SK-N-SH (cell line): ENCODE results near the gene ETS2. TPM values are rescaled to one million over a fixed set of nuclear protein-coding genes. Genes with fewer than 3 reads are reported as not detected.

Experiments used
- CTCF ChIA-PET: fragments of 300-600, 350-600 bp; formaldehyde crosslinking; extraction: SDS; loops from one replicate; lab custom pipeline; 2021; lab: Yijun Ruan, JAX
- POLR2A ChIA-PET: fragments of 350-600 bp; sonication (Branson Sonifier 250); formaldehyde crosslinking; extraction: SDS; loops from one replicate; lab custom pipeline; 2020; ENCODE audit warnings: antibody characterized with exemption, inconsistent platforms; lab: Yijun Ruan, JAX
- DNase-seq: peaks from one replicate; pipeline ENCODE4 v3.0.0; 2012
- H2AFZ ChIP-seq: fragments of 200-600 bp; sonication (generic); 2 replicates; pipeline ENCODE4 v1.8.1; 2016; ENCODE audit warnings: antibody characterized with exemption, mild to moderate bottlenecking, low read depth
- H3F3A ChIP-seq: fragments of 200-600 bp; sonication (generic); replicated peaks from 2 replicates; pipeline ENCODE3; 2016; ENCODE audit warnings: antibody characterized with exemption, mild to moderate bottlenecking; ENCODE audit not compliant: insufficient read depth
- H3K27ac ChIP-seq, 2 experiments: fragments of 200-500 bp in 1 of 2; fragments of 200-600 bp in 1 of 2; sonication (Bioruptor generic) in 1 of 2; sonication (generic), shearing (Covaris generic) in 1 of 2; 2 replicates each; pipeline versions ENCODE4 v1.5.1 to v1.6.1; 2014 to 2016; ENCODE audit warnings: low read depth in 2 of 2, inconsistent platforms in 1 of 2, low read length in 1 of 2, mild to moderate bottlenecking in 1 of 2, mixed read lengths in 1 of 2
- H3K27me3 ChIP-seq: fragments of 200-600 bp; sonication (generic), shearing (Covaris generic); 2 replicates; pipeline ENCODE4 v1.6.1; 2016; ENCODE audit warnings: mixed run types; ENCODE audit not compliant: insufficient read depth
- H3K36me3 ChIP-seq, 2 experiments: fragments of 200-500 bp in 1 of 2; fragments of 200-600 bp in 1 of 2; sonication (Bioruptor generic) in 1 of 2; sonication (generic) in 1 of 2; replicated peaks in 1 of 2; 2 replicates each; pipeline versions ENCODE3 to v1.5.1; 2014 to 2016; ENCODE audit warnings: low read length in 1 of 2, mild to moderate bottlenecking in 1 of 2; ENCODE audit not compliant: insufficient read depth in 2 of 2, control insufficient read depth in 1 of 2
- H3K4me1 ChIP-seq, 2 experiments: fragments of 200-500 bp in 1 of 2; fragments of 200-600 bp in 1 of 2; sonication (Bioruptor generic) in 1 of 2; sonication (generic), shearing (Covaris generic) in 1 of 2; 2 replicates each; pipeline versions ENCODE4 v1.5.1 to v1.6.1; 2014 to 2016; ENCODE audit warnings: low read depth in 1 of 2, low read length in 1 of 2, mixed run types in 1 of 2; ENCODE audit not compliant: insufficient read depth in 2 of 2, control insufficient read depth in 1 of 2
- H3K4me2 ChIP-seq: fragments of 200-600 bp; sonication (generic), shearing (Covaris generic); 2 replicates; pipeline ENCODE4 v1.6.1; 2017; ENCODE audit warnings: mixed run types
- H3K4me3 ChIP-seq, 2 experiments: fragments of 200-500 bp in 1 of 2; fragments of 200-600 bp in 1 of 2; sonication (Bioruptor generic) in 1 of 2; sonication (generic), shearing (Covaris generic) in 1 of 2; 2 replicates each; pipeline versions ENCODE4 v1.5.1 to v1.8.1; 2014 to 2016; ENCODE audit warnings: low read depth in 2 of 2, inconsistent platforms in 1 of 2, low read length in 1 of 2, mild to moderate bottlenecking in 1 of 2, mixed read lengths in 1 of 2, moderate library complexity in 1 of 2
- H3K79me2 ChIP-seq: fragments of 200-600 bp; sonication (generic); 2 replicates; pipeline ENCODE4 v1.8.1; 2017; ENCODE audit warnings: mild to moderate bottlenecking; ENCODE audit not compliant: insufficient read depth
- H3K9ac ChIP-seq: fragments of 200-600 bp; sonication (generic); 2 replicates; pipeline ENCODE4 v1.6.1; 2017; ENCODE audit warnings: mixed run types
- H3K9me2 ChIP-seq: fragments of 200-600 bp; sonication (generic); 2 replicates; pipeline ENCODE4 v1.6.1; 2017; ENCODE audit warnings: mixed run types
- H3K9me3 ChIP-seq: fragments of 200-600 bp; sonication (generic); 2 replicates; pipeline ENCODE4 v1.6.1; 2017; ENCODE audit warnings: mixed run types, mild to moderate bottlenecking, moderate library complexity
- H4K20me1 ChIP-seq: fragments of 200-600 bp; sonication (generic); 2 replicates; pipeline ENCODE4 v1.6.1; 2017; ENCODE audit warnings: mild to moderate bottlenecking, mixed run types; ENCODE audit not compliant: insufficient read depth
- CHD2 ChIP-seq: fragments of 150-350 bp; IDR thresholded peaks from 2 replicates; pipeline ENCODE4 v1.6.1; 2018; ENCODE audit warnings: low read length; ENCODE audit not compliant: partially characterized antibody
- ELF1 ChIP-seq: IDR thresholded peaks from 2 replicates; pipeline ENCODE4 v1.4.0; 2012
- EP300 ChIP-seq, 2 experiments: IDR thresholded peaks; 2 replicates each; pipeline versions ENCODE4 v1.4.0 to v1.6.1; 2012; ENCODE audit warnings: borderline replicate concordance in 1 of 2, low read depth in 1 of 2, low read length in 1 of 2
- FOSL2 ChIP-seq: IDR thresholded peaks from 2 replicates; pipeline ENCODE4 v1.4.0; 2012; ENCODE audit warnings: low read depth, mild to moderate bottlenecking, moderate library complexity, borderline replicate concordance
- FOXJ3 ChIP-seq: sonication (generic); formaldehyde crosslinking; IDR thresholded peaks from 2 replicates; pipeline ENCODE4 v1.5.1; 2020; ENCODE audit warnings: mild to moderate bottlenecking, missing genetic modification reagents
- GABPA ChIP-seq: IDR thresholded peaks from 2 replicates; pipeline ENCODE4 v1.4.0; 2012; ENCODE audit warnings: low read depth, mild to moderate bottlenecking
- JUND ChIP-seq: IDR thresholded peaks from 2 replicates; pipeline ENCODE4 v1.4.0; 2012
- MAX ChIP-seq: IDR thresholded peaks from 2 replicates; pipeline ENCODE4 v1.4.0; 2012; ENCODE audit warnings: low read depth
- MXI1 ChIP-seq: IDR thresholded peaks from 2 replicates; pipeline ENCODE4 v1.6.1; 2012; ENCODE audit warnings: mild to moderate bottlenecking, low read depth, low read length, improper control_type of control experiment
- NFIC ChIP-seq: IDR thresholded peaks from 2 replicates; pipeline ENCODE4 v1.4.0; 2012; ENCODE audit warnings: borderline replicate concordance
- RFX5 ChIP-seq: IDR thresholded peaks from 2 replicates; pipeline ENCODE4 v1.6.1; 2012; ENCODE audit warnings: mild to moderate bottlenecking, improper control_type of control experiment, low read length
- RXRA ChIP-seq: IDR thresholded peaks from 2 replicates; pipeline ENCODE4 v1.4.0; 2012; ENCODE audit warnings: low read depth, mild to moderate bottlenecking, borderline replicate concordance
- SIN3A ChIP-seq: IDR thresholded peaks from 2 replicates; pipeline ENCODE4 v1.6.1; 2012; ENCODE audit warnings: low read depth, mild to moderate bottlenecking, low read length, moderate library complexity, borderline replicate concordance
- SMC3 ChIP-seq: IDR thresholded peaks from 2 replicates; pipeline ENCODE4 v1.6.1; 2012; ENCODE audit warnings: low read depth, low read length, improper control_type of control experiment
- TCF12 ChIP-seq: IDR thresholded peaks from 2 replicates; pipeline ENCODE4 v1.4.0; 2012
- TEAD4 ChIP-seq: IDR thresholded peaks from 2 replicates; pipeline ENCODE4 v1.4.0; 2012; ENCODE audit warnings: mild to moderate bottlenecking, borderline replicate concordance; ENCODE audit not compliant: insufficient read depth
- YY1 ChIP-seq: IDR thresholded peaks from 2 replicates; pipeline ENCODE4 v1.4.0; 2012; ENCODE audit warnings: low read depth, mild to moderate bottlenecking
- WGBS: methylation state at CpG from one replicate; pipeline ENCODE4 v1.1.6; 2017; ENCODE audit warnings: low lambda C conversion rate; 5-methylcytosine and 5-hydroxymethylcytosine counted together
- polyA plus RNA-seq, 3 experiments: library from polyadenylated mRNA; depleted of rRNA; stranded (reverse); fragments of >200 nt; gene quantifications; 2 replicates each; pipeline ENCODE4 v1.2.3, GENCODE V29; 2012
- TF ChIP-seq, protein P1 (sequence below): IDR thresholded peaks from 2 replicates; pipeline ENCODE4; 2012
- TF ChIP-seq, protein P2 (sequence below): IDR thresholded peaks from 2 replicates; pipeline ENCODE4 v1.4.0; 2012; ENCODE audit warnings: low read depth, borderline replicate concordance
- TF ChIP-seq, protein P3 (sequence below): fragments of 200-600 bp; sonication (generic); IDR thresholded peaks from 2 replicates; pipeline ENCODE4 v1.6.1; 2017; ENCODE audit warnings: antibody characterized with exemption, mild to moderate bottlenecking, moderate library complexity

ETS2 gene
- polyA plus RNA-seq, 1 of the 3 experiments (the other 2 are of a cell fraction), result 16.3 TPM

DNA sequence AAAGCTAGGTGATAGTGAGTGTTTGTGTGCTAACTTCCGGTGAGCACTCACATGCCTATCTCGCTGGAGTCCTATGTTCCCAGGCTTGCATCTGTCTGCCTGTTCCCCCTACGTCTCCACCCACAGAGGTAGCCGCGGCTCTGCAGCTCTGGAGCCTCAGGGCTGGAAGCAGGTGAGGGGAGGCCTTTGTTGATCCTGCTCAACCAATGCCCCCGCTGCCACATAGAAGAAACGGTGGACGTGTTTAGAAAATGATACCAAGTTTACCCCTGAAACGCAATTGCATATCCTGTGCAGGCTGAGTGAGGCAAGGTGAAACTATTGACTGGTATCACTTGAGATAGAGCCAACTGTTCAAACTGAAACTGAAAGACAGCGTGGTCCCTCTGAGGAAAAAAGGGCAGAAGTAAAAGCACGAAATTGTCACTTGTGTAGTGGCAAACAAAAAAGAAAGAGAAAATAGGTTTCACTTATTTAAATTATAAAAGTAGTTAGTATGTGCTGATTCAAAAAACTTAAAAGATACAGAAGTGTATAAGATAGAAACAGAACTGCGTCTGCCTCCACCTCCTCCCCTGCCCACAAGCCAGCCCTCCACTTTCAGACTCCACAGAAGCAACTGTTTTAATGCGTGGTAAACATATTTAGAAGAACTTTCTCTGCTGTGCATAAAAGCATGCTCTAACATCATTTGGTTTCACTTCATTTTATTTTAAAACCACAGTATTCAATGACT lies 38.6 kb upstream of the ETS2 start:
- Histone ChIP-seq H3K27ac (no peak overlapping the region), H3K4me3 (no peak overlapping the region), H2AFZ (no peak overlapping the region), H3K9me3 (no peaks in the 10 kb centered on the region), H3K4me1 (peaks cover 13 to 26% of the 10 kb centered on the region in 2 experiments), H3K4me2 (no peak overlapping the region), H3K36me3 (no peaks in the 10 kb centered on the region), H3K9me2 (no peaks in the 10 kb centered on the region), H3K79me2 (no peaks in the 10 kb centered on the region), H3K27me3 (no peaks in the 10 kb centered on the region), H3F3A (peaks cover 17% of the 10 kb centered on the region), H3K9ac (no peak overlapping the region), H4K20me1 (no peaks in the 10 kb centered on the region)
- TF ChIP-seq EP300 (IDR thresholded peaks at IDR 0.05; ENCODE audit: borderline replicate concordance in 1 of 2, low read depth in 1 of 2, low read length in 1 of 2) (no peak), SMC3 (no peak), TCF12 (no peak), RFX5 (no peak), NFIC (no peak), FOXJ3 (CRISPR knock-in tag) (no peak), CHD2 (no peak), JUND (no peak), SIN3A (no peak), TEAD4 (no peak), FOSL2 (no peak), MXI1 (no peak), RXRA (no peak), YY1 (no peak), ELF1 (no peak), GABPA (no peak), MAX (no peak)
- TF ChIP-seq, protein P1, sequence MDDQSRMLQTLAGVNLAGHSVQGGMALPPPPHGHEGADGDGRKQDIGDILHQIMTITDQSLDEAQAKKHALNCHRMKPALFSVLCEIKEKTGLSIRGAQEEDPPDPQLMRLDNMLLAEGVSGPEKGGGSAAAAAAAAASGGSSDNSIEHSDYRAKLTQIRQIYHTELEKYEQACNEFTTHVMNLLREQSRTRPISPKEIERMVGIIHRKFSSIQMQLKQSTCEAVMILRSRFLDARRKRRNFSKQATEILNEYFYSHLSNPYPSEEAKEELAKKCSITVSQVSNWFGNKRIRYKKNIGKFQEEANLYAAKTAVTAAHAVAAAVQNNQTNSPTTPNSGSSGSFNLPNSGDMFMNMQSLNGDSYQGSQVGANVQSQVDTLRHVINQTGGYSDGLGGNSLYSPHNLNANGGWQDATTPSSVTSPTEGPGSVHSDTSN, result no peak
- TF ChIP-seq, protein P2, sequence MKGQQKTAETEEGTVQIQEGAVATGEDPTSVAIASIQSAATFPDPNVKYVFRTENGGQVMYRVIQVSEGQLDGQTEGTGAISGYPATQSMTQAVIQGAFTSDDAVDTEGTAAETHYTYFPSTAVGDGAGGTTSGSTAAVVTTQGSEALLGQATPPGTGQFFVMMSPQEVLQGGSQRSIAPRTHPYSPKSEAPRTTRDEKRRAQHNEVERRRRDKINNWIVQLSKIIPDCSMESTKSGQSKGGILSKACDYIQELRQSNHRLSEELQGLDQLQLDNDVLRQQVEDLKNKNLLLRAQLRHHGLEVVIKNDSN, result no peak
- TF ChIP-seq, protein P3, sequence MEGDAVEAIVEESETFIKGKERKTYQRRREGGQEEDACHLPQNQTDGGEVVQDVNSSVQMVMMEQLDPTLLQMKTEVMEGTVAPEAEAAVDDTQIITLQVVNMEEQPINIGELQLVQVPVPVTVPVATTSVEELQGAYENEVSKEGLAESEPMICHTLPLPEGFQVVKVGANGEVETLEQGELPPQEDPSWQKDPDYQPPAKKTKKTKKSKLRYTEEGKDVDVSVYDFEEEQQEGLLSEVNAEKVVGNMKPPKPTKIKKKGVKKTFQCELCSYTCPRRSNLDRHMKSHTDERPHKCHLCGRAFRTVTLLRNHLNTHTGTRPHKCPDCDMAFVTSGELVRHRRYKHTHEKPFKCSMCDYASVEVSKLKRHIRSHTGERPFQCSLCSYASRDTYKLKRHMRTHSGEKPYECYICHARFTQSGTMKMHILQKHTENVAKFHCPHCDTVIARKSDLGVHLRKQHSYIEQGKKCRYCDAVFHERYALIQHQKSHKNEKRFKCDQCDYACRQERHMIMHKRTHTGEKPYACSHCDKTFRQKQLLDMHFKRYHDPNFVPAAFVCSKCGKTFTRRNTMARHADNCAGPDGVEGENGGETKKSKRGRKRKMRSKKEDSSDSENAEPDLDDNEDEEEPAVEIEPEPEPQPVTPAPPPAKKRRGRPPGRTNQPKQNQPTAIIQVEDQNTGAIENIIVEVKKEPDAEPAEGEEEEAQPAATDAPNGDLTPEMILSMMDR, result no peak
- 90% methylated on average over 13 of the region's 13 CpGs for WGBS
- ChIA-PET POLR2A (no interaction called here), CTCF (no interaction called here)
- DNase-seq, result no peak
